Activated naive CD4-positive, alpha-beta T cell treated with anti-CD3 and anti-CD28 coated beads, Interleukin-2, amount 50 U/mL, for 72 hours (primary cell): ENCODE data around the gene EDN1. TPM values are rescaled to one million over a fixed set of nuclear protein-coding genes. Genes with fewer than 3 reads are reported as not detected.
"Not testable (repeated sequence)": the region's sequence is repeated elsewhere in the genome, so short reads cannot be mapped to it uniquely, and the experiment has no call there.

ENCODE experiments used
- ATAC-seq, 2 donors: fragments of 150-1000 bp; cut with Tn5 transposase; 2 replicates each; pipeline ENCODE4 v1.10.0; 2021; ENCODE audit warnings: mild to moderate bottlenecking in 2 of 2, moderate library complexity in 2 of 2
- DNase-seq, 2 donors: peaks; one replicate each; pipeline ENCODE4 v3.0.0; 2021 to 2022; ENCODE audit warnings: low spot score in 2 of 2
- H3K27ac Mint-ChIP-seq, 2 donors: one replicate each; pipeline ENCODE4 v1.8.0; 2022; ENCODE audit warnings: mild to moderate bottlenecking in 2 of 2, mixed read lengths in 2 of 2
- H3K36me3 Mint-ChIP-seq, 2 donors: one replicate each; pipeline ENCODE4 v1.8.0; 2022; ENCODE audit warnings: mixed read lengths in 2 of 2
- H3K9me3 Mint-ChIP-seq, 2 donors: one replicate each; pipeline ENCODE4 v1.8.0; 2022; ENCODE audit warnings: mixed read lengths in 2 of 2
- total RNA-seq, 2 donors: library from RNA; stranded (reverse); gene quantifications; one replicate each; pipeline ENCODE4 v1.2.3, GENCODE V29; 2022

The EDN1 gene
- total RNA-seq, 2 donors from 2014 or later: 0.27 to 0.30 TPM

GRCh38 chr6:12331474-12331873 is 41.3 kb downstream of the EDN1 start:
- no peak for ATAC-seq
- Mint-ChIP-seq H3K9me3 (no peaks in the 10 kb centered on the region), H3K36me3 (no peaks in the 10 kb centered on the region), H3K27ac (no peak overlapping the region)
- no peak for DNase-seq

GRCh38 chr6:12331951-12332749 is 42.0 kb downstream of the EDN1 start:
- Mint-ChIP-seq H3K27ac (peak overlapping the region in 1 of 2 donors; percentile 65), H3K9me3 (no peaks in the 10 kb centered on the region)

GRCh38 chr6:12332750-12333079 is 42.6 kb downstream of the EDN1 start:
- not testable (repeated sequence) for DNase-seq, H3K9me3 Mint-ChIP-seq, ATAC-seq, H3K27ac Mint-ChIP-seq, H3K36me3 Mint-ChIP-seq

More at GRCh38 chr6:12331951-12332749, 42.0 kb downstream of the EDN1 start:
- H3K36me3 Mint-ChIP-seq: no peaks in the 10 kb centered on the region
- no peak for ATAC-seq
- no peak for DNase-seq

GRCh38 chr6:12333128-12333527 is 43.0 kb downstream of the EDN1 start:
- no peak overlapping the region for H3K27ac Mint-ChIP-seq
- DNase-seq (no peak), ATAC-seq (no peak)
- no peaks in the 10 kb centered on the region for H3K36me3 Mint-ChIP-seq
- H3K9me3 Mint-ChIP-seq: no peaks in the 10 kb centered on the region

- Mint-ChIP-seq H3K27ac (no peak overlapping the region), H3K36me3 (no peaks in the 10 kb centered on the region), H3K9me3 (no peaks in the 10 kb centered on the region)
- ATAC-seq: no peak
- DNase-seq: no peak
These were observed 44.5 kb downstream of the EDN1 start for GRCh38 chr6:12334526-12335130.

- Mint-ChIP-seq H3K36me3 (no peaks in the 10 kb centered on the region), H3K9me3 (no peaks in the 10 kb centered on the region), H3K27ac (no peak overlapping the region)
- no peak for ATAC-seq
- no peak for DNase-seq
These were observed 45.0 kb downstream of the EDN1 start for GRCh38 chr6:12335131-12335527.

GRCh38 chr6:12335717-12336116 is 45.6 kb downstream of the EDN1 start:
- DNase-seq (no peak), ATAC-seq (no peak)
- Mint-ChIP-seq H3K9me3 (no peaks in the 10 kb centered on the region), H3K27ac (no peak overlapping the region), H3K36me3 (no peaks in the 10 kb centered on the region)

- ATAC-seq: no peak
- H3K9me3 Mint-ChIP-seq: no peaks in the 10 kb centered on the region
- no peak overlapping the region for H3K27ac Mint-ChIP-seq
- no peaks in the 10 kb centered on the region for H3K36me3 Mint-ChIP-seq
- no peak for DNase-seq
These were observed 46.2 kb downstream of the EDN1 start for GRCh38 chr6:12336121-12336971.

- H3K27ac Mint-ChIP-seq: no peak overlapping the region
- H3K36me3 Mint-ChIP-seq: no peaks in the 10 kb centered on the region
- ATAC-seq (no peak), DNase-seq (no peak)
- H3K9me3 Mint-ChIP-seq: no peaks in the 10 kb centered on the region
These were observed 48.9 kb downstream of the EDN1 start for GRCh38 chr6:12339022-12339421.

GRCh38 chr6:12339808-12340487 is 49.8 kb downstream of the EDN1 start:
- no peak for DNase-seq
- Mint-ChIP-seq H3K27ac (no peak overlapping the region), H3K9me3 (no peaks in the 10 kb centered on the region), H3K36me3 (no peaks in the 10 kb centered on the region)
- ATAC-seq: no peak

GRCh38 chr6:12340488-12340818 is 50.3 kb downstream of the EDN1 start:
- no peaks in the 10 kb centered on the region for H3K36me3 Mint-ChIP-seq
- ATAC-seq (no peak), DNase-seq (no peak)
- H3K27ac Mint-ChIP-seq: no peak overlapping the region
- H3K9me3 Mint-ChIP-seq: no peaks in the 10 kb centered on the region

- ATAC-seq (no peak), DNase-seq (no peak)
- no peaks in the 10 kb centered on the region for H3K9me3 Mint-ChIP-seq
- no peak overlapping the region for H3K27ac Mint-ChIP-seq
- no peaks in the 10 kb centered on the region for H3K36me3 Mint-ChIP-seq
These were observed 52.5 kb downstream of the EDN1 start for GRCh38 chr6:12342664-12343063.

GRCh38 chr6:12343122-12343439 is 52.9 kb downstream of the EDN1 start:
- H3K9me3 Mint-ChIP-seq: no peaks in the 10 kb centered on the region
- no peak for DNase-seq
- H3K27ac Mint-ChIP-seq: no peak overlapping the region
- H3K36me3 Mint-ChIP-seq: no peaks in the 10 kb centered on the region
- no peak for ATAC-seq

GRCh38 chr6:12343440-12344162 is 53.4 kb downstream of the EDN1 start:
- Mint-ChIP-seq H3K9me3 (no peaks in the 10 kb centered on the region), H3K27ac (no peak overlapping the region), H3K36me3 (no peaks in the 10 kb centered on the region)
- no peak for DNase-seq
- ATAC-seq: no peak

- H3K27ac Mint-ChIP-seq: no peak overlapping the region
- H3K9me3 Mint-ChIP-seq: no peaks in the 10 kb centered on the region
- ATAC-seq: no peak
- no peaks in the 10 kb centered on the region for H3K36me3 Mint-ChIP-seq
- DNase-seq: no peak
These were observed 54.1 kb downstream of the EDN1 start for GRCh38 chr6:12344296-12344695.

- ATAC-seq: no peak
- no peak for DNase-seq
- H3K36me3 Mint-ChIP-seq: no peaks in the 10 kb centered on the region
These were observed 55.0 kb downstream of the EDN1 start for GRCh38 chr6:12344961-12345693.

More at GRCh38 chr6:12344961-12345693, 55.0 kb downstream of the EDN1 start:
- Mint-ChIP-seq H3K27ac (no peak overlapping the region), H3K9me3 (no peaks in the 10 kb centered on the region)
